Retina (tissue), 1 donor: Measurements from ENCODE around the gene RTL10.

Experiments
- DNase-seq: peaks from one replicate; pipeline ENCODE4 v3.0.0-alpha.2; 2016

Gene RTL10

DNA sequence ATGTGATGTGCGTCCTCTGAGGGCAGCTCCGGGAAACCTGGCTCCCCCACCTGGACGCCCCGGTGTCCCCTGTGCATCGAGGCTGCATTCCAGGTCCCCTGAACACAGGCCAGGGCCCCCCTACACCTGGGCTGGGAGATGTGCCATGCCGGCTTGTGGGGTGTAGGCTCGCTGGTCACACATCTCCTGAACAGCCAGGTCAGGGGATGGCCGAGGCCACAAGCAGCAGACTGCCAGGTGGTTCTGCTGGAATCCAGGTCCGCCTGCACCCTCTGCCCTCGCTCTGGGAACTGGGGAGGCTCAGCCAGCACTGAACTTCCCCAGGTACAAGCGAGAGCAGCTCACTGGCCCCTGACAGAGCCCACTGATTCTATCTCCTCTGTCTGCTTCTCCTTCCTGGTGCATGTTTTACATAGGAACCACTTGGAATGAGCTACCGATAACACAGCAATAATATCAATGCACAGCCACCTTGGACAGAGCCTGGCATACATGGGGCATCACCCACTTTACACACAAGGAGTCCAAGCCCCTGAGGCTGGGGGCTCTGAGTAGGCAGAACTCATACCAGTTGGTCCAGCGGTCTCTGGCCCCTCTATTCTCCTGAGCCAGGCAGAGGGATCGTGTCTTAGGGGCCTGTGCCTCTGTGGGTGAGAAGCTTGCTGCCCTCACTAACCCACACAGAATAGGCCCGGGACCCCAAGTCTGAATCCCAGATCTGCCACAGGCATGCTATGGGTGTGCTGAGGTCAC is 47.3 kb downstream of the RTL10 start:
- DNase-seq = no peak

DNA sequence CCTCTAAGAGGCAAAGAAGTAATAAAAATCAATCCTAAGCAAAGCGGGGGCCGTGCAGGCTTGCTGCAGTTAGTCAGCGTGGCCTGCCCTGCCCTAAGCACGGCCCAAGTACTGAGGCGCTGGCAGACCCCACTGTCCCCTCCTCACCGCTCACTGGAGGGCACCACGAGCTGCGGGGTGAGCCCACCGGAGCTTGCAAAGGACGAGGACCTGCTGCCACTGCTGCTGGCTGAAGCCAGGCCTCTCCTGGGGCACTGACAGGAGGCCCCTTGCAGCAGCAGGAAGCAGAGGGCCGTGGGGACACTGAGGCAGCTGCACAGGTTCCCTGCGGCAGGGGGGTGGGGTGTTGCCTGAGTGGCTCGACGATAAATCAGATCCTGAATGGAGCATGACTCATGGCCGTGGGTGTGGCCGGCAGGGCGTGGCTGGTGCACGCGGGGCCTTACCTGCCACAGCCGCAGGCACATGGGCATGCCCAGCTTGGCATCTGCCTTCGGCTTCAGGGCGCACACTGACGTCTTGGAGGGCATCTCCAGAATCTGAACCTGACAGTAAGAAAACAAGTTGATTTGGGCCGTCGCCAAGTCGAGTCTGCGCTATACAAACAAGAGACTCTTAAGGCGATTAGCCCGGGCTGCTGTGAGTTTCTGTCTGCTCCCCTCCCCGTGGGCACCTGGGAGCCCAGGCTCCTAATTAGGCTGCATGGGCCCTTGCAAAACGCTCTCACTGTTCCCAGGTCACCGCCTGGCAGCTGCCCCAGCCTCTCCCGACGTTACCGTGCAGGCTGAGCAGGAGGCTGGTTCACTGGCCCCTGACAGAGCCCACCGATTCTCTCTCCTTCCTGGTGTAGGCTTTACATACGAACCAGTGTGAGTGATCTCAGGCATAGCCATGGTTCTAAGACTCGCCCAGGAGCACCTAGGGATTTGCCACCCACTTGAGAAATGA is 48.2 kb downstream of the RTL10 start:
- DNase-seq = no peak

- no peak for DNase-seq
Observed at GRCh38 chr22:19805821-19806212, 48.9 kb downstream of the RTL10 start.
